Esophagus muscularis mucosa (tissue), 4 donors: ENCODE results near the gene LIN7B. TPM values are rescaled to one million over a fixed set of nuclear protein-coding genes. Genes with fewer than 3 reads are reported as not detected.

Source experiments
- DNase-seq: peaks from one replicate; pipeline ENCODE4 v3.0.0-alpha.2; 2017; ENCODE audit errors: extremely low spot score
- H3K27ac ChIP-seq, 4 donors: fragments of 200-600 bp; sonication (generic); replicated peaks in 1 of 4; 1 replicate in 3 of 4; 2 replicates in 1 of 4; pipeline ENCODE4 v1.5.1; 2016 to 2019; ENCODE audit warnings: mild to moderate bottlenecking in 1 of 4
- H3K27me3 ChIP-seq, 4 donors: fragments of 200-600 bp; sonication (generic); one replicate each; pipeline versions ENCODE4 v1.5.1 to v1.6.0; 2016 to 2019
- H3K36me3 ChIP-seq, 4 donors: fragments of 200-600 bp; sonication (generic); one replicate each; pipeline ENCODE4 v1.5.1; 2016 to 2019
- H3K4me1 ChIP-seq, 4 donors: fragments of 200-600 bp; sonication (generic); one replicate each; pipeline ENCODE4 v1.5.1; 2016 to 2019
- H3K4me3 ChIP-seq, 4 donors: fragments of 200-600 bp; sonication (generic); 1 replicate in 2 of 4; 2 replicates in 2 of 4; pipeline ENCODE4 v1.5.1; 2016 to 2019; ENCODE audit warnings: mild to moderate bottlenecking in 4 of 4, moderate library complexity in 1 of 4
- H3K9me3 ChIP-seq, 4 donors: fragments of 200-600 bp; sonication (generic); 1 replicate in 3 of 4; 2 replicates in 1 of 4; pipeline ENCODE4 v1.5.1; 2016 to 2019
- EP300 ChIP-seq: sonication (generic); formaldehyde crosslinking; IDR thresholded peaks from one replicate; pipeline ENCODE4 v1.6.1; 2017; ENCODE audit warnings: antibody characterized with exemption
- POLR2A ChIP-seq: fragments of 450-650 bp; IDR thresholded peaks from one replicate; pipeline ENCODE4 v1.6.1; 2017; ENCODE audit warnings: antibody characterized with exemption, moderate library complexity, mild to moderate bottlenecking, low read depth
- POLR2AphosphoS5 ChIP-seq, 2 donors: sonication (generic); formaldehyde crosslinking; IDR thresholded peaks; one replicate each; pipeline ENCODE4 v1.6.1; 2017; ENCODE audit warnings: antibody characterized with exemption in 2 of 2
- WGBS: methylation state at CpG from one replicate; pipeline ENCODE4 v1.1.5; 2018; 5-methylcytosine and 5-hydroxymethylcytosine counted together
- intact Hi-C: fragments of 100-400 bp; cut with DNase I; formaldehyde crosslinking; loops from one replicate; pipeline ENCODE4 v1.15.1; 2023
- total RNA-seq, 4 donors: library from RNA; depleted of rRNA; stranded (reverse); fragments of >200 nt; gene quantifications; one replicate each; pipeline versions ENCODE4 v1.1.0 to v1.2.1, GENCODE V29; 2016
- TF ChIP-seq, protein P1 (sequence below), 3 experiments: fragments of 200-600 bp in 2 of 3; fragments of 450-650 bp in 1 of 3; sonication (generic) in 2 of 3; IDR thresholded peaks; one replicate each; pipeline ENCODE4 v1.5.1; 2017 to 2019; ENCODE audit warnings: antibody characterized with exemption in 3 of 3, mild to moderate bottlenecking in 2 of 3, moderate library complexity in 1 of 3

LIN7B gene
- total RNA-seq, 4 donors from 2014 or later, result 7.5 to 21.4 (median 15.5) TPM

DNA sequence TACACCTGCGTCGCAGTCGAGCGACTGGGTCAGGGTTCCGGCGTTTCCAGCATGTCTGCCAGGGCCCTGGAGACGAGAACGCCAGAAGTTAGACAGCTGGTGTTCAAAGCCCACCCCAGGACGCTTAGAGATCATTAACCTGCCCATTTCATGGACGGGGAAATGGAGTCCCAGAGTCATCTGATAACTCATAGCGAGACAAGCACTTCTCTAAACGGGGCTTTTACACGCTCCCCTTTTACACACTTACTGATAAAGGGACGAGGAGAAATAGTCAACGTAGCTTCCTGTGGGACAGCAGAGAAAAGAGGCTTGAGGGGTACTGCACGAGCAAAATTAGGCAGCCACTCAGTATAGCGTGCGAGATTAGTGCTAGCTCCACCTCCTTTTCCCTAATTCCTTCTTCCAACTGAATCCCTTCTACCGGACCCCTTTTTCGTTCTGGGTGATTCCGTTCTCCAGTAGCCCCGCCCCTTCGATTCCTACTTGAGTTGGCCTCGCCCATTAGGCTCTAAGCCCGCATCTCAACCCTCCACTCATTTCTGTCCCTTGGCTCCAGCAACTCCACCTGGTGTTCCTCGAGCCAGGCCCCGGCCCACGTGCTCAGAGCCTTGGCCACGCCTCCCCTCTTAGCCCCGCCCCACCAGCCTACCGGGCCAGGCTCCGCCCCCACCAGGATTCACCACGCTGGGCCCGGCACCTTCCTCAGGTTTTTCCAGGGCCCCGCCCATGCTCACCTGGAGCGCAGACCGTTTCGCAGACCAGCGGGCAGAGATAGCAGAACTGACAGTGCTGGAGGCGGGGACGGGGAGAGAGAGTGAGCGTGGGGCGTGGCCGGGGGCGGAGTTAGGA lies 37.3 kb downstream of the LIN7B start:
- Histone ChIP-seq H3K4me1 (peaks cover 21 to 40% (median 39%) of the 10 kb centered on the region in 4 donors), H3K27me3 (no peaks in the 10 kb centered on the region), H3K27ac (peak overlapping the region in 3 of 4 donors; percentile 87), H3K36me3 (no peaks in the 10 kb centered on the region), H3K4me3 (peak overlapping the region; percentile 65 to 88 (median 70)), H3K9me3 (no peaks in the 10 kb centered on the region)
- no peak for TF ChIP-seq EP300
- peak in 1 of 2 donors; percentile 15 for TF ChIP-seq POLR2AphosphoS5 (IDR thresholded peaks at IDR 0.05)
- no peak for DNase-seq
- intact Hi-C loops, result loop anchor here (5.0 kb wide), 1 partner anchor 46 kb away; no protein-coding TSS in a partner anchor
- 7% methylated on average over 38 of the region's 45 CpGs for WGBS

DNA sequence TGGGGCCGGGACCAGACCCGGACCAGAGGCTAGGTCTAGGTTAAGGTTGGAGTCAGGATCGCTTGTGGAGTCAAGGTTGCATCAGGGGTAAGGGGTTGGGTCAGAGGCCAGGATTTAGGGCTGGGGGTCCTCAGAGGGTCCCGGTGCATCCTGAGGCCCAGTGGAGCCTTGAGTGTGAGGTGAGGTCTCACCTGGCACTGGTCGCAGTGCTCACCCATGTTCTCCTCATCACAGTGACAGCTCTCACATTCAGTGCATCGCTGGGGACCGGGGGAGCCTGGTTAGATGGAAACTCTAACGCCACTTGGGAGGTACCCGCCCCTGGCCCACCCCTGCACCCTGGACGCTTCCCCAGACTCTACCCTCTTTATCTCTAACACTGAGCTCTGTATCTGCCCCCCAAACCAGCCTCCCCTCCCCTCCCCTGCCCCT lies 38.0 kb downstream of the LIN7B start:
- Histone ChIP-seq H3K4me3 (peak overlapping the region in 2 of 4 donors; percentile 71 to 88), H3K4me1 (peaks cover 21 to 39% (median 38%) of the 10 kb centered on the region in 4 donors), H3K36me3 (no peaks in the 10 kb centered on the region), H3K9me3 (no peaks in the 10 kb centered on the region), H3K27ac (peak overlapping the region in 3 of 4 donors; percentile 87), H3K27me3 (no peaks in the 10 kb centered on the region)
- DNase-seq, result no peak
- intact Hi-C loops, result loop anchor here (5.0 kb wide), 1 partner anchor 45 kb away; no protein-coding TSS in a partner anchor
- 40% methylated on average over 5 of the region's 10 CpGs for WGBS
- TF ChIP-seq, protein P1, sequence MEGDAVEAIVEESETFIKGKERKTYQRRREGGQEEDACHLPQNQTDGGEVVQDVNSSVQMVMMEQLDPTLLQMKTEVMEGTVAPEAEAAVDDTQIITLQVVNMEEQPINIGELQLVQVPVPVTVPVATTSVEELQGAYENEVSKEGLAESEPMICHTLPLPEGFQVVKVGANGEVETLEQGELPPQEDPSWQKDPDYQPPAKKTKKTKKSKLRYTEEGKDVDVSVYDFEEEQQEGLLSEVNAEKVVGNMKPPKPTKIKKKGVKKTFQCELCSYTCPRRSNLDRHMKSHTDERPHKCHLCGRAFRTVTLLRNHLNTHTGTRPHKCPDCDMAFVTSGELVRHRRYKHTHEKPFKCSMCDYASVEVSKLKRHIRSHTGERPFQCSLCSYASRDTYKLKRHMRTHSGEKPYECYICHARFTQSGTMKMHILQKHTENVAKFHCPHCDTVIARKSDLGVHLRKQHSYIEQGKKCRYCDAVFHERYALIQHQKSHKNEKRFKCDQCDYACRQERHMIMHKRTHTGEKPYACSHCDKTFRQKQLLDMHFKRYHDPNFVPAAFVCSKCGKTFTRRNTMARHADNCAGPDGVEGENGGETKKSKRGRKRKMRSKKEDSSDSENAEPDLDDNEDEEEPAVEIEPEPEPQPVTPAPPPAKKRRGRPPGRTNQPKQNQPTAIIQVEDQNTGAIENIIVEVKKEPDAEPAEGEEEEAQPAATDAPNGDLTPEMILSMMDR (IDR thresholded peaks at IDR 0.05), result no peak
- TF ChIP-seq EP300 (no peak), POLR2A (no peak), POLR2AphosphoS5 (IDR thresholded peaks at IDR 0.05) (no peak)

DNA sequence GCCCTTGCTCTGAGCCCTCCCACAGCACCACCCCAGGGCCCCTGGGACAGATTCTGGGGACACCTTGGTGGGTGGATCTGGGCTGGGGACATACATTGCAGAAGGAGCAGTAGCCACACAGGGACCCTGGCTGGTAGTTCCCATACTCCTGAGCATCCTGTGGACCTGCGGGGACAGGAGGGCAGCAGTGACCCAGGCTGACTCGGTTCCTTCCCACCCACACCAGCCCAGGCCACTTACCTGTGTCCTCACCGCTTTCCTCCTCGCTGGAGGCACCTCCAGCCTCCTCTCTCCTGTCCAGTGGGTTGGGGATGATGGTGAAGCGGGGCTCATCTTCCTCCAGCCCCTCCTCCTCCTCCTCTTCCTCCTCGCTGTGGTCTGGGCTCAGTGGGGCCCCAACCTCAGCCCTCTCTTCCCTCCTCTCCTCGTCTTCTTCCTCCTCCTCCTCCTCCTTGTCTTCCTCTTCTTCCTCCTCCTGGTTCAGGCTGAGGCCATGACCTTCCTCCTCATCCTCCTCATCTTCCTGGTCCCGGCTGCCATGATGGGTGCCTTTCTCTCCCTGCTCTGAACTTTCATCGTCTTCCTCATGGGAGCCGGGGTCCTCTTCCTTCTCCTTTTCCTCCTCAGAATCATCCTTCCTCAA lies 39.1 kb downstream of the LIN7B start:
- no peaks in the 10 kb centered on the region for H3K27me3 ChIP-seq
- no peak overlapping the region for H3K27ac ChIP-seq
- DNase-seq, result no peak
- no peak overlapping the region for H3K4me3 ChIP-seq
- 89% methylated on average over 10 of the region's 10 CpGs for WGBS
- H3K9me3 ChIP-seq, result no peaks in the 10 kb centered on the region
- TF ChIP-seq POLR2AphosphoS5 (IDR thresholded peaks at IDR 0.05) (no peak), POLR2A (no peak), EP300 (no peak)
- TF ChIP-seq, protein P1 (IDR thresholded peaks at IDR 0.05), result no peak
- H3K36me3 ChIP-seq, result no peaks in the 10 kb centered on the region
- H3K4me1 ChIP-seq, result peaks cover 25 to 50% (median 46%) of the 10 kb centered on the region in 4 donors
- intact Hi-C loops, result loop anchor here (5.0 kb wide), 1 partner anchor 44 kb away; no protein-coding TSS in a partner anchor

DNA sequence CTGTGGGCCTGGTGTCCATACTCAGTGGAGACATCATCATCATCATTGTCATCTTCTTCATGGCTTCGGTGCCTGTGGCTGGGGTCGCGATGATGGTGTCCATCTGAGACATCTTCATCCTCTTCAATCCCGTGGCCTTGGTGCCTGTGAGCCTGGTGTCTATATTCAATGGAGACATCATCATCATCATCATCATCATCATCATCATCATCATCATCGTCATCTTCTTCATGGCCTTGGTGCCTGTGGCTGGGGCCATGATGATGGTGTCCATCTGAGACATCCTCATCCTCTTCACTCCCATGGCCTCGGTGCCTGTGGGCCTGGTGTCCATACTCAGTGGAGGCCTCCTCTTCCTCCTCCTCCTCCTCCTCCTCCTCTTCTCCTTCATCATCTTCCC lies 40.1 kb downstream of the LIN7B start:
- TF ChIP-seq, protein P1 (IDR thresholded peaks at IDR 0.05), result no peak
- TF ChIP-seq POLR2A (no peak), EP300 (no peak), POLR2AphosphoS5 (IDR thresholded peaks at IDR 0.05) (no peak)
- Histone ChIP-seq H3K36me3 (no peaks in the 10 kb centered on the region), H3K27ac (no peak overlapping the region), H3K4me3 (no peak overlapping the region), H3K4me1 (peaks cover 27 to 50% (median 46%) of the 10 kb centered on the region in 4 donors), H3K9me3 (no peaks in the 10 kb centered on the region), H3K27me3 (no peaks in the 10 kb centered on the region)
- 89% methylated on average over 6 of the region's 6 CpGs for WGBS
- intact Hi-C loops, result loop anchor here (5.0 kb wide), 1 partner anchor 43 kb away; no protein-coding TSS in a partner anchor
- no peak for DNase-seq
